Measurements from ENCODE around the gene CDKN2B-AS1.

CDKN2B-AS1 gene

GRCh38 chr9:21969951-21970799 is 24.4 kb upstream of the CDKN2B-AS1 start:
- in situ Hi-C loops (cut with MboI; ENCODE audit: low sequenced_read_pairs): no loop called here
- H3K9me3 ChIP-seq: no peaks in the 10 kb centered on the region
- peaks cover 43% of the 10 kb centered on the region for H3K36me3 ChIP-seq (replicated peaks)
- H3K27me3 ChIP-seq (ENCODE audit: low read depth): no peaks in the 10 kb centered on the region
- no peak for DNase-seq (ENCODE audit: low spot score in 2 of 2)
- no peak overlapping the region for H3K4me3 ChIP-seq
- H3K4me1 ChIP-seq: no peaks in the 10 kb centered on the region

- in situ Hi-C loops (cut with MboI; ENCODE audit: low sequenced_read_pairs): no loop called here
- no peaks in the 10 kb centered on the region for H3K4me1 ChIP-seq
- no peaks in the 10 kb centered on the region for H3K9me3 ChIP-seq
- H3K36me3 ChIP-seq (replicated peaks): peaks cover 43% of the 10 kb centered on the region
- no peaks in the 10 kb centered on the region for H3K27me3 ChIP-seq (ENCODE audit: low read depth)
- DNase-seq (ENCODE audit: low spot score in 2 of 2): no peak
- no peak overlapping the region for H3K4me3 ChIP-seq
These were observed 23.6 kb upstream of the CDKN2B-AS1 start for GRCh38 chr9:21970800-21971640.

GRCh38 chr9:21972361-21972760 is 22.2 kb upstream of the CDKN2B-AS1 start:
- no peaks in the 10 kb centered on the region for H3K9me3 ChIP-seq
- no peaks in the 10 kb centered on the region for H3K27me3 ChIP-seq (ENCODE audit: low read depth)
- no peak for DNase-seq (ENCODE audit: low spot score in 2 of 2)
- H3K4me1 ChIP-seq: no peaks in the 10 kb centered on the region
- no peak overlapping the region for H3K4me3 ChIP-seq
- in situ Hi-C loops (cut with MboI; ENCODE audit: low sequenced_read_pairs): no loop called here
- peaks cover 36% of the 10 kb centered on the region for H3K36me3 ChIP-seq (replicated peaks)

GRCh38 chr9:21974343-21974721 is 20.3 kb upstream of the CDKN2B-AS1 start:
- DNase-seq (ENCODE audit: low spot score in 2 of 2): no peak
- H3K27me3 ChIP-seq (ENCODE audit: low read depth): no peaks in the 10 kb centered on the region

GRCh38 chr9:21974722-21975409 is 19.7 kb upstream of the CDKN2B-AS1 start:
- H3K4me3 ChIP-seq: no peak overlapping the region
- no peak for DNase-seq (ENCODE audit: low spot score in 2 of 2)
- no peaks in the 10 kb centered on the region for H3K27me3 ChIP-seq (ENCODE audit: low read depth)
- H3K4me1 ChIP-seq: no peaks in the 10 kb centered on the region
- H3K36me3 ChIP-seq (replicated peaks): peaks cover 18% of the 10 kb centered on the region
- in situ Hi-C loops (cut with MboI; ENCODE audit: low sequenced_read_pairs): loop anchor here (25.0 kb wide), 1 partner anchor 462 kb away; the partner anchor contains the start of gene DMRTA1
- no peaks in the 10 kb centered on the region for H3K9me3 ChIP-seq

More at GRCh38 chr9:21974343-21974721, 20.3 kb upstream of the CDKN2B-AS1 start:
- in situ Hi-C loops (cut with MboI; ENCODE audit: low sequenced_read_pairs): no loop called here
- no peaks in the 10 kb centered on the region for H3K9me3 ChIP-seq
- H3K4me3 ChIP-seq: no peak overlapping the region
- peaks cover 21% of the 10 kb centered on the region for H3K36me3 ChIP-seq (replicated peaks)
- H3K4me1 ChIP-seq: no peaks in the 10 kb centered on the region

GRCh38 chr9:21976334-21976875 is 18.2 kb upstream of the CDKN2B-AS1 start:
- Histone ChIP-seq H3K9me3 (no peaks in the 10 kb centered on the region), H3K4me3 (no peak overlapping the region), H3K27me3 (ENCODE audit: low read depth) (no peaks in the 10 kb centered on the region), H3K4me1 (no peaks in the 10 kb centered on the region), H3K36me3 (replicated peaks) (peaks cover 3% of the 10 kb centered on the region)
- DNase-seq (ENCODE audit: low spot score in 2 of 2): no peak
- in situ Hi-C loops (cut with MboI; ENCODE audit: low sequenced_read_pairs): loop anchor here (25.0 kb wide), 1 partner anchor 461 kb away; the partner anchor contains the start of gene DMRTA1

GRCh38 chr9:21982391-21982790 is 12.2 kb upstream of the CDKN2B-AS1 start:
- in situ Hi-C loops (cut with MboI; ENCODE audit: low sequenced_read_pairs): loop anchor here (25.0 kb wide), 1 partner anchor 455 kb away; the partner anchor contains the start of gene DMRTA1
- no peak overlapping the region for H3K4me3 ChIP-seq
- no peaks in the 10 kb centered on the region for H3K9me3 ChIP-seq
- peaks cover 21% of the 10 kb centered on the region for H3K4me1 ChIP-seq
- H3K36me3 ChIP-seq (replicated peaks): no peaks in the 10 kb centered on the region
- DNase-seq (ENCODE audit: low spot score in 2 of 2): no peak
- no peaks in the 10 kb centered on the region for H3K27me3 ChIP-seq (ENCODE audit: low read depth)

GRCh38 chr9:21982861-21983560 is 11.6 kb upstream of the CDKN2B-AS1 start:
- DNase-seq (ENCODE audit: low spot score in 2 of 2): no peak
- Histone ChIP-seq H3K27me3 (ENCODE audit: low read depth) (no peaks in the 10 kb centered on the region), H3K4me1 (peaks cover 27% of the 10 kb centered on the region), H3K9me3 (no peaks in the 10 kb centered on the region), H3K4me3 (no peak overlapping the region), H3K36me3 (replicated peaks) (no peaks in the 10 kb centered on the region)
- in situ Hi-C loops (cut with MboI; ENCODE audit: low sequenced_read_pairs): loop anchor here (25.0 kb wide), 1 partner anchor 454 kb away; the partner anchor contains the start of gene DMRTA1

- no peak for DNase-seq (ENCODE audit: low spot score in 2 of 2)
- H3K4me1 ChIP-seq: peaks cover 30% of the 10 kb centered on the region
- H3K9me3 ChIP-seq: no peaks in the 10 kb centered on the region
- no peaks in the 10 kb centered on the region for H3K27me3 ChIP-seq (ENCODE audit: low read depth)
- in situ Hi-C loops (cut with MboI; ENCODE audit: low sequenced_read_pairs): loop anchor here (25.0 kb wide), 1 partner anchor 454 kb away; the partner anchor contains the start of gene DMRTA1
- no peak overlapping the region for H3K4me3 ChIP-seq
- H3K36me3 ChIP-seq (replicated peaks): no peaks in the 10 kb centered on the region
These were observed 11.0 kb upstream of the CDKN2B-AS1 start for GRCh38 chr9:21983561-21983935.

GRCh38 chr9:21984101-21984500 is 10.5 kb upstream of the CDKN2B-AS1 start:
- H3K36me3 ChIP-seq (replicated peaks): 0 out of 2 replicates have a peak, but pooled peaks cover 1% of the 10 kb centered on the region
- DNase-seq (ENCODE audit: low spot score in 2 of 2): no peak
- H3K27me3 ChIP-seq (ENCODE audit: low read depth): no peaks in the 10 kb centered on the region
- in situ Hi-C loops (cut with MboI; ENCODE audit: low sequenced_read_pairs): loop anchor here (25.0 kb wide), 1 partner anchor 453 kb away; the partner anchor contains the start of gene DMRTA1
- no peaks in the 10 kb centered on the region for H3K9me3 ChIP-seq
- H3K4me1 ChIP-seq: peaks cover 35% of the 10 kb centered on the region
- H3K4me3 ChIP-seq: no peak overlapping the region

- peaks cover 45% of the 10 kb centered on the region for H3K4me1 ChIP-seq
- in situ Hi-C loops (cut with MboI; ENCODE audit: low sequenced_read_pairs): loop anchor here (25.0 kb wide), 1 partner anchor 451 kb away; the partner anchor contains the start of gene DMRTA1
These were observed 8.5 kb upstream of the CDKN2B-AS1 start for GRCh38 chr9:21985964-21986667.

More at GRCh38 chr9:21985964-21986667, 8.5 kb upstream of the CDKN2B-AS1 start:
- Histone ChIP-seq H3K9me3 (no peaks in the 10 kb centered on the region), H3K36me3 (replicated peaks) (0 out of 2 replicates have a peak, but pooled peaks cover 4% of the 10 kb centered on the region), H3K27me3 (ENCODE audit: low read depth) (no peaks in the 10 kb centered on the region), H3K4me3 (no peak overlapping the region)
- DNase-seq (ENCODE audit: low spot score in 2 of 2): no peak

Data from HAP-1 (cell line).